KMS-11 (cell line): ENCODE results near the gene PACSIN2.

Experiments
- H2AFZ ChIP-seq: fragments of 200-600 bp; sonication (generic); 2 replicates; pipeline ENCODE4 v1.6.1; 2016; ENCODE audit warnings: antibody characterized with exemption, mixed run types, low read depth
- H3K27ac ChIP-seq: fragments of 200-600 bp; sonication (generic); 2 replicates; pipeline ENCODE4 v1.6.1; 2016; ENCODE audit warnings: mild to moderate bottlenecking, mixed run types
- H3K27me3 ChIP-seq: fragments of 200-600 bp; sonication (generic); 2 replicates; pipeline ENCODE4 v1.6.1; 2017; ENCODE audit warnings: mild to moderate bottlenecking, low read depth, mixed run types, moderate library complexity; ENCODE audit not compliant: insufficient read depth
- H3K36me3 ChIP-seq: fragments of 200-600 bp; sonication (generic); 2 replicates; pipeline ENCODE4 v1.6.1; 2017; ENCODE audit warnings: mild to moderate bottlenecking, mixed run types; ENCODE audit not compliant: insufficient read depth
- H3K4me1 ChIP-seq: fragments of 200-600 bp; sonication (generic); 2 replicates; pipeline ENCODE4 v1.6.1; 2016; ENCODE audit warnings: mild to moderate bottlenecking, low read depth, mixed run types; ENCODE audit not compliant: poor library complexity, severe bottlenecking
- H3K4me2 ChIP-seq: fragments of 200-600 bp; sonication (generic); 2 replicates; pipeline ENCODE4 v1.7.0; 2016; ENCODE audit warnings: mild to moderate bottlenecking, mixed run types
- H3K4me3 ChIP-seq: fragments of 200-600 bp; sonication (generic); IDR thresholded peaks from 2 replicates; pipeline ENCODE4 v1.6.1; 2017; ENCODE audit warnings: low read depth, low read length, mixed read lengths; ENCODE audit not compliant: insufficient read depth
- H3K79me2 ChIP-seq: fragments of 200-600 bp; sonication (generic); 2 replicates; pipeline ENCODE4 v1.6.1; 2016; ENCODE audit warnings: low read depth, mixed run types; ENCODE audit not compliant: insufficient read depth
- H3K9ac ChIP-seq: fragments of 200-600 bp; sonication (generic); 2 replicates; pipeline ENCODE4 v1.6.1; 2016; ENCODE audit warnings: mild to moderate bottlenecking, mixed run types
- H4K20me1 ChIP-seq: fragments of 200-600 bp; sonication (generic); 2 replicates; pipeline ENCODE4 v1.6.1; 2016; ENCODE audit warnings: mild to moderate bottlenecking, mixed run types; ENCODE audit not compliant: insufficient read depth
- CTCF ChIP-seq: fragments of 200-600 bp; sonication (generic); conservative IDR thresholded peaks from 2 replicates; pipeline ENCODE4 v1.6.1; 2017; ENCODE audit warnings: low read depth, mild to moderate bottlenecking, antibody characterized with exemption, low read length, moderate library complexity, mixed read lengths

Gene PACSIN2

GRCh38 chr22:43050995-43051394, 36.0 kb upstream of the PACSIN2 start:
- Histone ChIP-seq H3K27ac (no peak overlapping the region), H2AFZ (no peak overlapping the region), H3K4me2 (no peak overlapping the region), H3K36me3 (no peaks in the 10 kb centered on the region), H3K9ac (no peak overlapping the region), H3K79me2 (no peaks in the 10 kb centered on the region), H3K27me3 (no peaks in the 10 kb centered on the region), H3K4me3 (no peak overlapping the region), H4K20me1 (no peaks in the 10 kb centered on the region), H3K4me1 (no peaks in the 10 kb centered on the region)
- TF ChIP-seq CTCF: no peak

GRCh38 chr22:43047605-43048004, 32.7 kb upstream of the PACSIN2 start:
- H3K4me1 ChIP-seq: no peaks in the 10 kb centered on the region
- no peak overlapping the region for H3K27ac ChIP-seq
- no peaks in the 10 kb centered on the region for H3K27me3 ChIP-seq
- H3K79me2 ChIP-seq: no peaks in the 10 kb centered on the region
- H3K9ac ChIP-seq: no peak overlapping the region
- no peaks in the 10 kb centered on the region for H4K20me1 ChIP-seq
- H3K36me3 ChIP-seq: no peaks in the 10 kb centered on the region
- no peak overlapping the region for H2AFZ ChIP-seq
- no peak overlapping the region for H3K4me3 ChIP-seq
- TF ChIP-seq CTCF: no peak
- H3K4me2 ChIP-seq: no peak overlapping the region

- Histone ChIP-seq H3K36me3 (no peaks in the 10 kb centered on the region), H2AFZ (no peak overlapping the region), H3K4me1 (no peaks in the 10 kb centered on the region), H3K4me3 (no peak overlapping the region), H4K20me1 (no peaks in the 10 kb centered on the region), H3K4me2 (no peak overlapping the region), H3K79me2 (no peaks in the 10 kb centered on the region), H3K9ac (no peak overlapping the region), H3K27me3 (no peaks in the 10 kb centered on the region), H3K27ac (no peak overlapping the region)
- TF ChIP-seq CTCF: no peak
These were observed 29.4 kb upstream of the PACSIN2 start for GRCh38 chr22:43044290-43044712.

- no peak overlapping the region for H3K27ac ChIP-seq
- H3K4me2 ChIP-seq: no peak overlapping the region
- no peak overlapping the region for H3K9ac ChIP-seq
These were observed 27.3 kb upstream of the PACSIN2 start for GRCh38 chr22:43042101-43042780.

More at GRCh38 chr22:43042101-43042780, 27.3 kb upstream of the PACSIN2 start:
- no peak overlapping the region for H3K4me3 ChIP-seq
- no peaks in the 10 kb centered on the region for H3K4me1 ChIP-seq
- H3K36me3 ChIP-seq: no peaks in the 10 kb centered on the region
- H3K27me3 ChIP-seq: no peaks in the 10 kb centered on the region
- no peaks in the 10 kb centered on the region for H3K79me2 ChIP-seq
- no peak for TF ChIP-seq CTCF
- H4K20me1 ChIP-seq: no peaks in the 10 kb centered on the region
- no peak overlapping the region for H2AFZ ChIP-seq
